Cardiac septum (tissue), 1 donor: ENCODE data around the gene PRPS2. TPM values are rescaled to one million over a fixed set of nuclear protein-coding genes. Genes with fewer than 3 reads are reported as not detected.

Experiments used
- total RNA-seq: library from RNA; stranded (reverse); fragmentation: NEBNext Ultra II Directional; extraction: Animal tissue kit (Norgen Biotek cat#: 25700); gene quantifications from one replicate; pipeline ENCODE4 v1.2.1, GENCODE V29; 2021
- donor health status: DM: no; HTN: no; CAD: no.

PRPS2 gene
- total RNA-seq, 1 donor from 2014 or later, result 2.8 TPM

Other genes starting within 250 kb of the PRPS2 start
- gene TLR7, start 75.7 kb downstream of the PRPS2 start, total RNA-seq, result 0.92 TPM
- gene TLR8, start 115.2 kb downstream of the PRPS2 start, total RNA-seq, result 0.65 TPM
- 921 TPM for gene TMSB4X, start 183.7 kb downstream of the PRPS2 start, total RNA-seq